Prostate gland (tissue), 2 donors: ENCODE data around the gene SHF.

Experiments
- POLR2A ChIP-seq: fragments of 450-650 bp; IDR thresholded peaks from one replicate; pipeline ENCODE4 v1.6.1; 2016; ENCODE audit warnings: antibody characterized with exemption, mild to moderate bottlenecking
- POLR2AphosphoS5 ChIP-seq: sonication (generic); formaldehyde crosslinking; IDR thresholded peaks from one replicate; pipeline ENCODE4 v1.6.1; 2017; ENCODE audit warnings: antibody characterized with exemption
- TF ChIP-seq, protein P1 (sequence below), 4 experiments: fragments of 200-600 bp in 2 of 4; fragments of 450-650 bp in 2 of 4; sonication (generic) in 2 of 4; IDR thresholded peaks; 1 replicate in 3 of 4; 2 replicates in 1 of 4; pipeline ENCODE4 v1.5.1; 2016 to 2019; ENCODE audit warnings: antibody characterized with exemption in 4 of 4, mild to moderate bottlenecking in 2 of 4, moderate library complexity in 2 of 4

DNA sequence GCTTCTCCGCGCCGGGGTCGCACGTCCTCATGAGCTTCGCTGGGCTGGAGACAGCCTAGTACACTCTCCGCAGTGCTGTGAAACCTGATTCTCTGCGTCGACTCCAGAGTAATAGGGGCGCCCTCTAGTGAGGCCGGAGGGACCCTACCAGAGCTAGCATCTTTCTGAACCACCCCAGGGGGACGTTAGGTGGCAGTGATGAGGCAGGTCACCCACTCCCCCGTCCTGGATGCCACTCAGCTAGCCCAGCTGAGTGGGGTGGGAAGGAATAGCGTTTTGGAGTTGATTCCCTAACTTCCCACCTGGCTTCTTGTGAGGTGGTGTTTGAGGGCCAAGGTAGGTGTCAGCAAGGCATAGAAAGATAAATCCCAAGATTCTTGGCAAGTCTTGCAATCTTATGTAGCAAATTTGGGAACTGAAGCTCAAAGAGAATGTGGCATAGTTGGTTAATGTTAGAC, 69.6 kb downstream of the SHF start:
- TF ChIP-seq, protein P1, sequence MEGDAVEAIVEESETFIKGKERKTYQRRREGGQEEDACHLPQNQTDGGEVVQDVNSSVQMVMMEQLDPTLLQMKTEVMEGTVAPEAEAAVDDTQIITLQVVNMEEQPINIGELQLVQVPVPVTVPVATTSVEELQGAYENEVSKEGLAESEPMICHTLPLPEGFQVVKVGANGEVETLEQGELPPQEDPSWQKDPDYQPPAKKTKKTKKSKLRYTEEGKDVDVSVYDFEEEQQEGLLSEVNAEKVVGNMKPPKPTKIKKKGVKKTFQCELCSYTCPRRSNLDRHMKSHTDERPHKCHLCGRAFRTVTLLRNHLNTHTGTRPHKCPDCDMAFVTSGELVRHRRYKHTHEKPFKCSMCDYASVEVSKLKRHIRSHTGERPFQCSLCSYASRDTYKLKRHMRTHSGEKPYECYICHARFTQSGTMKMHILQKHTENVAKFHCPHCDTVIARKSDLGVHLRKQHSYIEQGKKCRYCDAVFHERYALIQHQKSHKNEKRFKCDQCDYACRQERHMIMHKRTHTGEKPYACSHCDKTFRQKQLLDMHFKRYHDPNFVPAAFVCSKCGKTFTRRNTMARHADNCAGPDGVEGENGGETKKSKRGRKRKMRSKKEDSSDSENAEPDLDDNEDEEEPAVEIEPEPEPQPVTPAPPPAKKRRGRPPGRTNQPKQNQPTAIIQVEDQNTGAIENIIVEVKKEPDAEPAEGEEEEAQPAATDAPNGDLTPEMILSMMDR (IDR thresholded peaks at IDR 0.05) = peak; percentile 79 to 98 (median 92)
- TF ChIP-seq POLR2AphosphoS5 (peak; percentile 75), POLR2A (no peak)
